GM20431 (cell line): ENCODE measurements around the gene HSPB6.
"Not testable (repeated sequence)": the region's sequence is repeated elsewhere in the genome, so short reads cannot be mapped to it uniquely, and the experiment has no call there.

Experiments
- in situ Hi-C: fragments of 300-500 bp; cut with MseI, MboI; formaldehyde crosslinking; loops from one replicate; pipeline ENCODE4 v1.15.0; 2020; ENCODE audit warnings: low sequenced_read_pairs; ENCODE audit not compliant: unreplicated experiment

The HSPB6 gene

GRCh38 chr19:35786299-35787160, 29.7 kb upstream of the HSPB6 start:
- in situ Hi-C loops: no loop called here

DNA sequence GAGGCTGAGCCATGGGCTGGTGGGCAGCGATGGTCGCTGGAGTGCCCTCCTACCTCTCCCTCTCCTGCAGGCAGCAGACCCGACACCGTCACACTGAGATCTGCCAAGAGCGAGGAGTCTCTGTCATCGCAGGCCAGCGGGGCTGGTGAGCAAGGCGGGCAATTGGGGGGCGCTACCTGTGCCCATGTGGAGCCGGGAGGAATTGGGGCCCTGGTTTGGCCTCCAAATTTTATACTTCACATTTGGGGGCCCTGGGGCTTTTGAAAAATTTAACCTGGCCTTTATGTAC, 28.5 kb upstream of the HSPB6 start:
- in situ Hi-C loops: no loop called here

DNA sequence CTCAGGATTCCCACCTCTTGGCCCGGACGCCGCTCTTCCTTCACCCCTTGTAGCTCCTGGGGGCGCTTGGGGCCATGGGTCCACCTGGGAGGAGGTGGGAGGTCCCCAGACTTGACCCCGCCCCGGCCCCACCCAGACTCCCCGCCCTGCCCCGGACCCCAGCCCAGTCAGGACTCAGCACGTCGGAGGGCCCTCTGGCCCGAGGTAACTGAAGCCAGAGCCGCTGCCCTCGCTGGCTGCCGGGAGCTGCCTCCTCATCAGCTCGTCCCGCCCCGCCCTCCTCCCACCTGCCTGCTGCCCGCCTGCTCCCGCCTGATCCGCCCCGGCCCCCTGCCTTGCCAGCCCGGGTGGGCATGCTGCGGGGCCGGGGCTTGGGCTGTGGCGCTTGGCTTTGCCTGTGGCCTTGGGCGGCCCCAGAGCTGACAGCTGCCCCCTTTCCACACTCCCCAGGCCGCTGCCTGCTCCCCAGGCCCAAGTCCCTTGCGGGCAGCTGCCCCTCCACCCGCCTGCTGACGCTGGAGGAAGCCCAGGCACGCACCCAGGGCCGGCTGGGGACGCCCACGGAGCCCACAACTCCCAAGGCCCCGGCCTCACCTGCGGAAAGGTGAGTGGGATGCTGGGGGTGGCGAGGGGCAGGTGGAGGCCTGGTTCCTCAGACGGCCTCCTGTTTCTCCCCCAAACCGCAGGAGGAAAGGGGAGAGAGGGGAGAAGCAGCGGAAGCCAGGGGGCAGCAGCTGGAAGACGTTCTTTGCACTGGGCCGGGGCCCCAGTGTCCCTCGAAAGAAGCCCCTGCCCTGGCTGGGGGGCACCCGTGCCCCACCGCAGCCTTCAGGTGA, 27.9 kb upstream of the HSPB6 start:
- in situ Hi-C loops: no loop called here

- in situ Hi-C loops: no loop called here
Observed at GRCh38 chr19:35783469-35784434, 26.9 kb upstream of the HSPB6 start.

GRCh38 chr19:35782589-35782988, 25.8 kb upstream of the HSPB6 start:
- in situ Hi-C loops: no loop called here

DNA sequence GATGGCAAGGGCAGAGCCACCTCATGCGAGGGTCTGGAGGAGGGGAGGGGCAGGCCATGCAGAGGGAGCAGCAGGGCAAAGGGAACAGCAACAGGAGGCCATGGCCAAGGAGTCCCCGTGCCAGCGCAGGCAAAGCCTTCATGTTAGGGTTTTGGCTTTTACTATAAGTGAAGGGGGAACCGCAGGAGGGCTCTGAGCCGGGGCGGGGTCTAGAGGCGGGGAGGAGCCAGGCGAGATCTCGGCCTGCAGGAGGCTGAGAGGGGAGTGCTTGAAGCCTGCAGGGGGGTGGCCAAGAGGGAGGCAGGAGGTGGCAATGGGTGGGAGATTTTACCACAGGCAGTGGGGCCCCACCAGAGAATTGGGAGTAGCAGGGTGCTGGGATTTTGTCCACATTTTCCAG, 24.8 kb upstream of the HSPB6 start:
- in situ Hi-C loops: no loop called here

- in situ Hi-C loops: no loop called here
Observed at GRCh38 chr19:35780717-35781116, 23.9 kb upstream of the HSPB6 start.

DNA sequence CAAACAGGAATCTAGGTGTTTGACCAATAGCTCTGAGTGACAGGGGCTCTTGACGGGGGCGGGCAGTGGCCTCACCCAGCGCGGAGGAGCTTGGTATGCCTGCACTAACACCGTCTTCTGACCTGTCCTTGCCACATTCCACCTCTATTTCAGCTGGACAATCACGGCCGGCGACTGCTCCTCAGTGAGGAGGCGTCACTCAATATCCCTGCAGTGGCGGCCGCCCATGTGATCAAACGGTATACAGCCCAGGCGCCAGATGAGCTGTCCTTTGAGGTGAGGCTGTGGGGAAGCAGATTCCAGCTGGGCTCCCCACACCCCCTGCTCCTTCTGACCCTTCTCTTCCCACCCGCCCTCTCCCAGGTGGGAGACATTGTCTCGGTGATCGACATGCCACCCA, 23.2 kb upstream of the HSPB6 start:
- in situ Hi-C loops: no loop called here

DNA sequence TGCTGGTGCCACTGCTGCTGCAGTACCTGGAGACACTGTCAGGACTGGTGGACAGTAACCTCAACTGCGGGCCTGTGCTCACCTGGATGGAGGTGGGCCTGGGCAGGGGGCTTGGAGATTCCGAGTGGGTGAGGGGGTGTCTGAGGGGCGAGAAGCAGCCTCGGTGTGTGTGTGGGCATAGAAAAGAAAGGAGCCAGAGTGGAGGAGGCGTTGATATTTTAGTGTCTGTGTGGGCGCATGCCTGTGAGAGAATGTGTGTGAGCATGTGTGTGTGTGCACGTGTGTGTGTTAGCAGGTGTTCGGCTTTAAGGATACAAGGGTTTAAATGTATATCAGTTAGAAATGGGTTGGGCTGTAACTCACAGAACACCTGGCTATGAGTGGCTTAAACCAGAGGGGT, 22.2 kb upstream of the HSPB6 start:
- in situ Hi-C loops: no loop called here

GRCh38 chr19:35777961-35778360, 21.1 kb upstream of the HSPB6 start:
- in situ Hi-C loops: no loop called here

DNA sequence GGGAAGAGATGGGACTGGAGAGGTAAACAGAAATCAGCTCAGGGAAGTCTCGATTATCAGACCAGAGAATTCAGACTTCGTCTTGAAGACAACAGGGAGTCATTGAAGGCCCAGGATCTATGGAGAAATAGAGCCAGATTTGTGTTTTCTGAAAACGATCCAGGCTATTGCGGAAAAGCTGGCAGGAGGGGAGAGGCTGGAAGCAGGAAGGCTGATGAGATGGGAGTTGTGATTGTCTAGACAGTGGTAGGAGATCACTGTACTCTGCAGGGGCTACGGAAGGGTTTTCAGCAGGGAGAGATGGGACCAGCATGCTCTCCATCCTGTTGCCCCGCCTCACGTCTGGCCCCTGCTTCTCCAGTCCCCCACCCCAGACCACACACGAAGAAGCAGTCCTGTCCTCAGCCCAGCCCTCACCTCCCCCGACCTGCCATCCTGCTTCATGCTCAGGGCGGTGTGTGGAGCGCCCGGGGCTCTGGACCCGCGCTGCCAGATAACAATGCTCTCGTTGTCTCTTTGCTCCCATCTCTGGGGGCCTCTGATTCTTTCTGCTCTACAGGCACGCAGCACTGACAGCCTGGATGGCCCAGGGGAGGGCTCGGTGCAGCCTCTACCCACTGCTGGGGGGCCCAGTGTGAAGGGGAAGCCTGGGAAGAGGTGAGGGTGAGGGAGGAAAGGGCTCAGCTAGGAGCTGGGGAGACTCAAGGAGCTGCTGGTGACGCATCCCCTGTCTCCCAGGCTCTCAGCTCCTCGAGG, 20.4 kb upstream of the HSPB6 start:
- in situ Hi-C loops: no loop called here

GRCh38 chr19:35776102-35776788, 19.4 kb upstream of the HSPB6 start:
- in situ Hi-C loops: no loop called here

GRCh38 chr19:35775298-35776101, 18.7 kb upstream of the HSPB6 start, which contains the start of gene ARHGAP33:
TSS of gene ARHGAP33 (plus strand) at chr19:35775564. CDS start at chr19:35775659, 95 bp downstream.
- in situ Hi-C loops: no loop called here

DNA sequence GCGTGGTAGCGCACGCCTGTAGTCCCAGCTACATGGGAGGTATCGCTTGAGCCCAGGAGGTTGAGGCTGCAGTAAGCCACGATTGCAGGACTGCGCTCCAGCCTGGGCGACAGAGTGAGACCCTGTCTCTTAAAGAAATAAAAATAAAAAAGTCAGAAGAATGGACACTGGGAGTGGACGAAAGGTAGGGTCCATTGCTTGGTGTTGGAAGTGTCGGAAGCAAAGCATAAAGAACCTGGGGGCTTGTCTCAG, 18.1 kb upstream of the HSPB6 start:
- in situ Hi-C loops: no loop called here

GRCh38 chr19:35774274-35775045, 17.6 kb upstream of the HSPB6 start:
- in situ Hi-C loops: no loop called here

DNA sequence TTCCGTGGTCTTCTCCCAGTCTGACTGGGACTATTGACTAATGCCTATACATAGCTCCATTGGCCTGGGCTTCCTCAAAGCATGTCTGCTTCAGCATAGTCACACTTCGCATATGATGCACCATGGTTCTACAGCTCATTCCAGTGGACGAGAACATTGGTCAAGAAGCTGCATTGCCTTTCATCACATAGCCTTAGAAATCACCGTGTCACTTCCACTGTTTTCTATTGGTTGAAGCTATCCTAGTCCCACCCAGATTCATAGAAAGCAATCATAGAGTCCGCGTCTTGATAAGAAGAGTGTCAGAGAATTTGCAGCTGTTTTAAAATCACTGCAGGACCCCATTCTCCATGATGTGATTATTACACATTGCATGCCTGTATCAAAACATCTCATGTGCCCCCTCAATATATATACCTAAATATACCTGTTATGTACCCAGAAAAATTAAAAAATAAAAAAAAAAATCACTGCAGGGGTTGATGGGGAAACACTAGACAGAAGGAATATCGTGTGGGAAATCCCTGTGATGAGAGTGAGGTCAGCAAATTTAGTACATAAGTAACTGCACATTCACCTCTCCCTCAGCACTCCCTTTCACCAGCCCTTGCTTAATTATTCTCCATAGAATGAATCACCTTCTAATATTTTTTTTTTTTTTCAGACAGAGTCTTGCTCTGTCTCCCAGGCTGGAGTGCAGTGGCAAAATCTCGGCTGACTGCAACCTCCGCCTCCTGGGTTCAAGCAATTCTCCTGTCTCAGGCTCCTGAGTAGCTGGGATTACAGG, 16.4 kb upstream of the HSPB6 start:
- in situ Hi-C loops: no loop called here

DNA sequence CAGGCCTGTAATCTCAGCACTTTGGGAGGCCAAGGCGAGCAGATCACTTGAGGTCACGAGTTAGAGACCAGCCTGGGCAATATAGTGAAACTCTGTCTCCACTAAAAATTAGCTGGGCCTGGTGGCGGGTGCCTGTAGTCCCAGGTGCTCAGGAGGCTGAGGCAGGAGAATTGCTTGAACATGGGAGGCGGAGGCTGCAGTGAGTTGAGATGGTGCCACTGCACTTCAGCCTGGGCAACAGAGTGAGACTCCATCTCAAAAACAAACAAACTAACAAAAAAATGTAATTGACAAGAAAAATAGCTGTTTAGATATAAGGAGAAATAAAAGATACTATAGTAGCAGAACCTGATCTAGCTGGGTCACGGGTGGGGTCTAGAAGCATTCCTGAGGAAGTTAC, 15.5 kb upstream of the HSPB6 start:
- in situ Hi-C loops: not testable (repeated sequence)
